WTC11 (cell line): ENCODE measurements around the gene CCDC127. TPM values are rescaled to one million over a fixed set of nuclear protein-coding genes. Genes with fewer than 3 reads are reported as not detected.

ENCODE experiments used
- ATAC-seq: fragments of 200-7000 bp; cut with Tn5 transposase; 2 replicates; pipeline ENCODE4 v1.10.0; 2021; ENCODE audit warnings: mild to moderate bottlenecking, moderate library complexity
- CTCF ChIA-PET: fragments of 300-600 bp; sonication (Branson Sonifier 250); formaldehyde crosslinking; loops from one replicate; lab custom pipeline; 2021; ENCODE audit warnings: antibody characterized with exemption; lab: Charles Lee
- POLR2A ChIA-PET: fragments of 350-600 bp; sonication (Branson Sonifier 250); formaldehyde crosslinking; loops from one replicate; lab custom pipeline; 2021; ENCODE audit warnings: antibody characterized with exemption; lab: Charles Lee
- DNase-seq: peaks from one replicate; pipeline ENCODE4 v3.0.0; 2021; ENCODE audit warnings: low spot score
- H3K27ac Mint-ChIP-seq: 2 replicates; pipeline ENCODE4 v1.8.0; 2021; ENCODE audit warnings: mixed read lengths
- H3K27me3 Mint-ChIP-seq: 2 replicates; pipeline ENCODE4 v1.8.0; 2021; ENCODE audit warnings: low read depth, mild to moderate bottlenecking, moderate library complexity, mixed read lengths
- H3K36me3 Mint-ChIP-seq: 2 replicates; pipeline ENCODE4 v1.8.0; 2021; ENCODE audit warnings: mixed read lengths
- H3K4me1 Mint-ChIP-seq: 2 replicates; pipeline ENCODE4 v1.8.0; 2022; ENCODE audit warnings: mixed read lengths
- H3K4me3 Mint-ChIP-seq: 2 replicates; pipeline ENCODE4 v1.8.0; 2021; ENCODE audit warnings: mild to moderate bottlenecking, moderate library complexity, mixed read lengths
- H3K9me3 Mint-ChIP-seq: 2 replicates; pipeline ENCODE4 v1.8.0; 2021; ENCODE audit warnings: mixed read lengths
- CREM ChIP-seq: sonication (generic); formaldehyde crosslinking; IDR thresholded peaks from 2 replicates; pipeline ENCODE4 v1.8.1; 2022; ENCODE audit warnings: mild to moderate bottlenecking, missing genetic modification reagents, moderate library complexity
- ELF4 ChIP-seq: sonication (generic); formaldehyde crosslinking; IDR thresholded peaks from 2 replicates; pipeline ENCODE4 v1.8.1; 2022; ENCODE audit warnings: low read depth, mild to moderate bottlenecking, moderate library complexity, missing genetic modification reagents
- EMX1 ChIP-seq: fragments of 250-450 bp; sonication (Bioruptor Pico); IDR thresholded peaks from 2 replicates; pipeline ENCODE4 v1.8.0; 2021; ENCODE audit warnings: mild to moderate bottlenecking
- ETV6 ChIP-seq: sonication (generic); formaldehyde crosslinking; IDR thresholded peaks from 2 replicates; pipeline ENCODE4 v1.8.1; 2022; ENCODE audit warnings: mild to moderate bottlenecking, missing genetic modification reagents
- FOXJ3 ChIP-seq: sonication (generic); formaldehyde crosslinking; IDR thresholded peaks from 2 replicates; pipeline ENCODE4 v1.9.0; 2021; ENCODE audit warnings: missing genetic modification reagents, mild to moderate bottlenecking, borderline replicate concordance
- GABPB1 ChIP-seq: sonication (generic); formaldehyde crosslinking; IDR thresholded peaks from 2 replicates; pipeline ENCODE4 v1.8.1; 2023; ENCODE audit warnings: mild to moderate bottlenecking, missing genetic modification reagents
- OVOL2 ChIP-seq: fragments of 250-450 bp; sonication (Bioruptor Pico); IDR thresholded peaks from 2 replicates; pipeline ENCODE4 v1.9.0; 2021; ENCODE audit warnings: mild to moderate bottlenecking, borderline replicate concordance
- RELA ChIP-seq: sonication (generic); formaldehyde crosslinking; IDR thresholded peaks from 2 replicates; pipeline ENCODE4 v1.8.1; 2022; ENCODE audit warnings: missing genetic modification reagents, mild to moderate bottlenecking, borderline replicate concordance
- SOX15 ChIP-seq: fragments of 250-450 bp; sonication (Bioruptor Pico); IDR thresholded peaks from 2 replicates; pipeline ENCODE4 v1.9.0; 2021; ENCODE audit warnings: mild to moderate bottlenecking
- ZBTB21 ChIP-seq: sonication (generic); formaldehyde crosslinking; IDR thresholded peaks from 2 replicates; pipeline ENCODE4 v1.8.1; 2023; ENCODE audit warnings: mild to moderate bottlenecking, missing genetic modification reagents, borderline replicate concordance
- ZNF138 ChIP-seq: sonication (generic); formaldehyde crosslinking; conservative IDR thresholded peaks from 2 replicates; pipeline ENCODE4 v1.8.1; 2022; ENCODE audit warnings: mild to moderate bottlenecking, moderate library complexity, missing genetic modification reagents
- ZNF416 ChIP-seq: fragments of 250-450 bp; sonication (Bioruptor Pico); IDR thresholded peaks from 2 replicates; pipeline ENCODE4 v1.9.0; 2021; ENCODE audit warnings: mild to moderate bottlenecking, inconsistent platforms
- total RNA-seq: library from RNA; stranded (reverse); gene quantifications from 3 replicates; pipeline ENCODE4 v1.2.3, GENCODE V29; 2021
- TF ChIP-seq, protein P1 (sequence below): sonication (generic); formaldehyde crosslinking; IDR thresholded peaks from 2 replicates; pipeline ENCODE4 v1.8.0; 2023; ENCODE audit warnings: missing genetic modification reagents, mild to moderate bottlenecking, borderline replicate concordance
- TF ChIP-seq, protein P2 (sequence below): fragments of 250-450 bp; sonication (Bioruptor Pico); IDR thresholded peaks from 2 replicates; pipeline ENCODE4 v1.9.0; 2021; ENCODE audit warnings: mild to moderate bottlenecking
- TF ChIP-seq, protein P3 (sequence below): sonication (generic); formaldehyde crosslinking; conservative IDR thresholded peaks from 2 replicates; pipeline ENCODE4 v1.8.1; 2023; ENCODE audit warnings: mild to moderate bottlenecking, low read depth, missing genetic modification reagents, moderate library complexity
- TF ChIP-seq, protein P4 (sequence below): fragments of 250-450 bp; sonication (Bioruptor Pico); IDR thresholded peaks from 2 replicates; pipeline ENCODE4 v1.9.0; 2021; ENCODE audit warnings: moderate library complexity, mild to moderate bottlenecking, inconsistent platforms, borderline replicate concordance
- TF ChIP-seq, protein P5 (sequence below): sonication (generic); formaldehyde crosslinking; IDR thresholded peaks from 2 replicates; pipeline ENCODE4 v1.8.1; 2022; ENCODE audit warnings: low read depth, missing genetic modification reagents, borderline replicate concordance
- TF ChIP-seq, protein P6 (sequence below): sonication (generic); formaldehyde crosslinking; IDR thresholded peaks from 2 replicates; pipeline ENCODE4 v1.8.1; 2022; ENCODE audit warnings: mild to moderate bottlenecking, missing genetic modification reagents, moderate library complexity, borderline replicate concordance
- TF ChIP-seq, protein P7 (sequence below): sonication (generic); formaldehyde crosslinking; IDR thresholded peaks from 2 replicates; pipeline ENCODE4 v1.8.1; 2023; ENCODE audit warnings: mild to moderate bottlenecking, missing genetic modification reagents, borderline replicate concordance

The CCDC127 gene
- total RNA-seq, 1 experiment from 2014 or later, result 5.3 TPM

DNA sequence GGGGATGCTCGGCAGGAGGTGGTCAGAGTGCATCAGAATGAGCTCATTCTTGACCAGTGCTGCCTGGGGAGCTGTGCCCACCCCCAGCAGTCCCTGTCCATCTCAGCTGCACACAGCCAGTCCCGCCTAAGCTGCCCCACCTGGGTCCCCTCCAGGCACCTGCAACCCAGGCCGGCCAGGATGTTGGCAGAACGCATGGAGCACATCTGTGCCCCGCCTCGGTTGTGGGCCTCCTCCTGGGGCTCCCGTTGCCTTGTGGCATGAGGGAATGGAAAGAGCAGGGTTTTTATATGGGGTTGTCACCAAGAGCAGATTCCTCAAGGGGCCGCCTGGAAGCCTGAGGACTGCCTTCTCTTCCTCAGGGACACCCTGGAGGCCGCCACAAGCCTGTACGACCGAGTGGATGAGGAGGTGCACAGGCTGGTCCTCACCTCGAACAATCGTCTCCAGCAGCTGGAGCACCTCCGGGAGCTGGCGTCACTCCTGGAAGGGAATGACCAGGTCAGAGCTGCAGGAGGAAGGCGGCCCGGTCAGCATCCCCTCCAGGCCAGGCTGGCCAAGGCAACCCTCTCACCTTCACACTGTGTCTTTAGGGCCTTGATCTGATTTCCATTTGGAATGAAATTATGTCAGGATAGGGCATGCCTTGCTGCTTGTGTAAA, 61.4 kb downstream of the CCDC127 start (continued):
- TF ChIP-seq, protein P1, sequence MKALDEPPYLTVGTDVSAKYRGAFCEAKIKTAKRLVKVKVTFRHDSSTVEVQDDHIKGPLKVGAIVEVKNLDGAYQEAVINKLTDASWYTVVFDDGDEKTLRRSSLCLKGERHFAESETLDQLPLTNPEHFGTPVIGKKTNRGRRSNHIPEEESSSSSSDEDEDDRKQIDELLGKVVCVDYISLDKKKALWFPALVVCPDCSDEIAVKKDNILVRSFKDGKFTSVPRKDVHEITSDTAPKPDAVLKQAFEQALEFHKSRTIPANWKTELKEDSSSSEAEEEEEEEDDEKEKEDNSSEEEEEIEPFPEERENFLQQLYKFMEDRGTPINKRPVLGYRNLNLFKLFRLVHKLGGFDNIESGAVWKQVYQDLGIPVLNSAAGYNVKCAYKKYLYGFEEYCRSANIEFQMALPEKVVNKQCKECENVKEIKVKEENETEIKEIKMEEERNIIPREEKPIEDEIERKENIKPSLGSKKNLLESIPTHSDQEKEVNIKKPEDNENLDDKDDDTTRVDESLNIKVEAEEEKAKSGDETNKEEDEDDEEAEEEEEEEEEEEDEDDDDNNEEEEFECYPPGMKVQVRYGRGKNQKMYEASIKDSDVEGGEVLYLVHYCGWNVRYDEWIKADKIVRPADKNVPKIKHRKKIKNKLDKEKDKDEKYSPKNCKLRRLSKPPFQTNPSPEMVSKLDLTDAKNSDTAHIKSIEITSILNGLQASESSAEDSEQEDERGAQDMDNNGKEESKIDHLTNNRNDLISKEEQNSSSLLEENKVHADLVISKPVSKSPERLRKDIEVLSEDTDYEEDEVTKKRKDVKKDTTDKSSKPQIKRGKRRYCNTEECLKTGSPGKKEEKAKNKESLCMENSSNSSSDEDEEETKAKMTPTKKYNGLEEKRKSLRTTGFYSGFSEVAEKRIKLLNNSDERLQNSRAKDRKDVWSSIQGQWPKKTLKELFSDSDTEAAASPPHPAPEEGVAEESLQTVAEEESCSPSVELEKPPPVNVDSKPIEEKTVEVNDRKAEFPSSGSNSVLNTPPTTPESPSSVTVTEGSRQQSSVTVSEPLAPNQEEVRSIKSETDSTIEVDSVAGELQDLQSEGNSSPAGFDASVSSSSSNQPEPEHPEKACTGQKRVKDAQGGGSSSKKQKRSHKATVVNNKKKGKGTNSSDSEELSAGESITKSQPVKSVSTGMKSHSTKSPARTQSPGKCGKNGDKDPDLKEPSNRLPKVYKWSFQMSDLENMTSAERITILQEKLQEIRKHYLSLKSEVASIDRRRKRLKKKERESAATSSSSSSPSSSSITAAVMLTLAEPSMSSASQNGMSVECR (CRISPR knock-in tag), result no peak
- TF ChIP-seq EMX1, result no peak
- TF ChIP-seq, protein P2, sequence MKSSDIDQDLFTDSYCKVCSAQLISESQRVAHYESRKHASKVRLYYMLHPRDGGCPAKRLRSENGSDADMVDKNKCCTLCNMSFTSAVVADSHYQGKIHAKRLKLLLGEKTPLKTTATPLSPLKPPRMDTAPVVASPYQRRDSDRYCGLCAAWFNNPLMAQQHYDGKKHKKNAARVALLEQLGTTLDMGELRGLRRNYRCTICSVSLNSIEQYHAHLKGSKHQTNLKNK (CRISPR knock-in tag), result no peak
- TF ChIP-seq, protein P3, sequence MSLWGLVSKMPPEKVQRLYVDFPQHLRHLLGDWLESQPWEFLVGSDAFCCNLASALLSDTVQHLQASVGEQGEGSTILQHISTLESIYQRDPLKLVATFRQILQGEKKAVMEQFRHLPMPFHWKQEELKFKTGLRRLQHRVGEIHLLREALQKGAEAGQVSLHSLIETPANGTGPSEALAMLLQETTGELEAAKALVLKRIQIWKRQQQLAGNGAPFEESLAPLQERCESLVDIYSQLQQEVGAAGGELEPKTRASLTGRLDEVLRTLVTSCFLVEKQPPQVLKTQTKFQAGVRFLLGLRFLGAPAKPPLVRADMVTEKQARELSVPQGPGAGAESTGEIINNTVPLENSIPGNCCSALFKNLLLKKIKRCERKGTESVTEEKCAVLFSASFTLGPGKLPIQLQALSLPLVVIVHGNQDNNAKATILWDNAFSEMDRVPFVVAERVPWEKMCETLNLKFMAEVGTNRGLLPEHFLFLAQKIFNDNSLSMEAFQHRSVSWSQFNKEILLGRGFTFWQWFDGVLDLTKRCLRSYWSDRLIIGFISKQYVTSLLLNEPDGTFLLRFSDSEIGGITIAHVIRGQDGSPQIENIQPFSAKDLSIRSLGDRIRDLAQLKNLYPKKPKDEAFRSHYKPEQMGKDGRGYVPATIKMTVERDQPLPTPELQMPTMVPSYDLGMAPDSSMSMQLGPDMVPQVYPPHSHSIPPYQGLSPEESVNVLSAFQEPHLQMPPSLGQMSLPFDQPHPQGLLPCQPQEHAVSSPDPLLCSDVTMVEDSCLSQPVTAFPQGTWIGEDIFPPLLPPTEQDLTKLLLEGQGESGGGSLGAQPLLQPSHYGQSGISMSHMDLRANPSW (CRISPR knock-in tag), result no peak

DNA sequence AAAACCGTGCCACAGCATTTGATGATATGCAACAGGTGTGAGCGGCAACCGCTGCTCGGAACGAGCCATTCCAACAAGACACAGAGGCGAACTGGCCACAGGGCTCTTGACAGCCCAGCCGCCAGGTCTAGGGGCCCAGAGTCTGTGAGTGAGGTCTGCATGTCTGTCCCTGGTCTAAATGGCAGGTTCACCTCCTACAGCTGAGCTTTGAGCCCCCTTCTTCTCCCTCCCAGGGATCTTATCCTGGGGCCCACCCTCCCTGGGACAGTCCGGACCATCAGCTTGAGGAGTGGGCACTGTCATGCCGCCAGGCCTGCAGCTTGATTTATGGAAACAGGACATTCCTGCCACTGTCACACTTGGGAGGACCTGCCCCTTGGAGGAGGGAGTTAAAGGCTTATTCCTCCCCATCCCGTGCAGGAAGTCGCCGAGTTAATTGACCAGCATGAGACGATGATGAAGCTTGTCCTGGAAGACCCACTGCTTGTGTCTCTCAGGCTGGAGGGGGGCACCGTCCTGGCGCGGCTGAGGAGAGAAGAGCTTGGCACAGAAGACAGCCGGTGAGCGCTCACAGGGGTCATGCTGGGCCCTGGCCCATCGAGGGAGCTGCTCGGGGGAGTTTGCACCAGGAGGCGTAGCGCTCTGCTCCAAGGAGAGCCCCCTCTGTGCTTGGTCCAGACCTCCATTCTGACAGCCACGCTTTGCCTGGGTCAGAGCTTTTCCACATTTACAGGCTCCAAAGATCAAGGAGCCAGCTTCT, 62.1 kb downstream of the CCDC127 start:
- Mint-ChIP-seq H3K27ac (peak overlapping the region; percentile 60; the same call in 1 of the 2 replicates), H3K27me3 (no peaks in the 10 kb centered on the region), H3K36me3 (peaks cover 66% of the 10 kb centered on the region), H3K9me3 (no peaks in the 10 kb centered on the region), H3K4me3 (no peak overlapping the region), H3K4me1 (peaks cover 13% of the 10 kb centered on the region)
- DNase-seq (no peak), ATAC-seq (no peak)
- ChIA-PET POLR2A (no interaction called here), CTCF (no interaction called here)
- TF ChIP-seq ETV6 (CRISPR knock-in tag), result no peak
- TF ChIP-seq ZNF138 (CRISPR knock-in tag), result no peak
- TF ChIP-seq ZNF416 (CRISPR knock-in tag), result no peak
- TF ChIP-seq, protein P4, sequence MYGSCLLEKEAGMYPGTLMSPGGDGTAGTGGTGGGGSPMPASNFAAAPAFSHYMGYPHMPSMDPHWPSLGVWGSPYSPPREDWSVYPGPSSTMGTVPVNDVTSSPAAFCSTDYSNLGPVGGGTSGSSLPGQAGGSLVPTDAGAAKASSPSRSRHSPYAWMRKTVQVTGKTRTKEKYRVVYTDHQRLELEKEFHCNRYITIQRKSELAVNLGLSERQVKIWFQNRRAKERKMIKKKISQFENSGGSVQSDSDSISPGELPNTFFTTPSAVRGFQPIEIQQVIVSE, result no peak
- no peak for TF ChIP-seq FOXJ3 (CRISPR knock-in tag)
- no peak for TF ChIP-seq CREM (CRISPR knock-in tag)
- no peak for TF ChIP-seq ELF4 (CRISPR knock-in tag)
- TF ChIP-seq OVOL2 (CRISPR knock-in tag), result no peak
- TF ChIP-seq RELA (CRISPR knock-in tag), result no peak
- no peak for TF ChIP-seq GABPB1
- TF ChIP-seq, protein P5, sequence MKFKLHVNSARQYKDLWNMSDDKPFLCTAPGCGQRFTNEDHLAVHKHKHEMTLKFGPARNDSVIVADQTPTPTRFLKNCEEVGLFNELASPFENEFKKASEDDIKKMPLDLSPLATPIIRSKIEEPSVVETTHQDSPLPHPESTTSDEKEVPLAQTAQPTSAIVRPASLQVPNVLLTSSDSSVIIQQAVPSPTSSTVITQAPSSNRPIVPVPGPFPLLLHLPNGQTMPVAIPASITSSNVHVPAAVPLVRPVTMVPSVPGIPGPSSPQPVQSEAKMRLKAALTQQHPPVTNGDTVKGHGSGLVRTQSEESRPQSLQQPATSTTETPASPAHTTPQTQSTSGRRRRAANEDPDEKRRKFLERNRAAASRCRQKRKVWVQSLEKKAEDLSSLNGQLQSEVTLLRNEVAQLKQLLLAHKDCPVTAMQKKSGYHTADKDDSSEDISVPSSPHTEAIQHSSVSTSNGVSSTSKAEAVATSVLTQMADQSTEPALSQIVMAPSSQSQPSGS, result no peak
- TF ChIP-seq, protein P6, sequence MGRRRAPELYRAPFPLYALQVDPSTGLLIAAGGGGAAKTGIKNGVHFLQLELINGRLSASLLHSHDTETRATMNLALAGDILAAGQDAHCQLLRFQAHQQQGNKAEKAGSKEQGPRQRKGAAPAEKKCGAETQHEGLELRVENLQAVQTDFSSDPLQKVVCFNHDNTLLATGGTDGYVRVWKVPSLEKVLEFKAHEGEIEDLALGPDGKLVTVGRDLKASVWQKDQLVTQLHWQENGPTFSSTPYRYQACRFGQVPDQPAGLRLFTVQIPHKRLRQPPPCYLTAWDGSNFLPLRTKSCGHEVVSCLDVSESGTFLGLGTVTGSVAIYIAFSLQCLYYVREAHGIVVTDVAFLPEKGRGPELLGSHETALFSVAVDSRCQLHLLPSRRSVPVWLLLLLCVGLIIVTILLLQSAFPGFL, result no peak
- TF ChIP-seq, protein P7, sequence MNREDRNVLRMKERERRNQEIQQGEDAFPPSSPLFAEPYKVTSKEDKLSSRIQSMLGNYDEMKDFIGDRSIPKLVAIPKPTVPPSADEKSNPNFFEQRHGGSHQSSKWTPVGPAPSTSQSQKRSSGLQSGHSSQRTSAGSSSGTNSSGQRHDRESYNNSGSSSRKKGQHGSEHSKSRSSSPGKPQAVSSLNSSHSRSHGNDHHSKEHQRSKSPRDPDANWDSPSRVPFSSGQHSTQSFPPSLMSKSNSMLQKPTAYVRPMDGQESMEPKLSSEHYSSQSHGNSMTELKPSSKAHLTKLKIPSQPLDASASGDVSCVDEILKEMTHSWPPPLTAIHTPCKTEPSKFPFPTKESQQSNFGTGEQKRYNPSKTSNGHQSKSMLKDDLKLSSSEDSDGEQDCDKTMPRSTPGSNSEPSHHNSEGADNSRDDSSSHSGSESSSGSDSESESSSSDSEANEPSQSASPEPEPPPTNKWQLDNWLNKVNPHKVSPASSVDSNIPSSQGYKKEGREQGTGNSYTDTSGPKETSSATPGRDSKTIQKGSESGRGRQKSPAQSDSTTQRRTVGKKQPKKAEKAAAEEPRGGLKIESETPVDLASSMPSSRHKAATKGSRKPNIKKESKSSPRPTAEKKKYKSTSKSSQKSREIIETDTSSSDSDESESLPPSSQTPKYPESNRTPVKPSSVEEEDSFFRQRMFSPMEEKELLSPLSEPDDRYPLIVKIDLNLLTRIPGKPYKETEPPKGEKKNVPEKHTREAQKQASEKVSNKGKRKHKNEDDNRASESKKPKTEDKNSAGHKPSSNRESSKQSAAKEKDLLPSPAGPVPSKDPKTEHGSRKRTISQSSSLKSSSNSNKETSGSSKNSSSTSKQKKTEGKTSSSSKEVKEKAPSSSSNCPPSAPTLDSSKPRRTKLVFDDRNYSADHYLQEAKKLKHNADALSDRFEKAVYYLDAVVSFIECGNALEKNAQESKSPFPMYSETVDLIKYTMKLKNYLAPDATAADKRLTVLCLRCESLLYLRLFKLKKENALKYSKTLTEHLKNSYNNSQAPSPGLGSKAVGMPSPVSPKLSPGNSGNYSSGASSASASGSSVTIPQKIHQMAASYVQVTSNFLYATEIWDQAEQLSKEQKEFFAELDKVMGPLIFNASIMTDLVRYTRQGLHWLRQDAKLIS (CRISPR knock-in tag), result no peak
- TF ChIP-seq SOX15, result no peak
- no peak for TF ChIP-seq ZBTB21 (CRISPR knock-in tag)
